HEK293 (cell line): ENCODE measurements around the gene PUM2.

Source experiments
- CTCF ChIA-PET: fragments of 350-600 bp; formaldehyde crosslinking; extraction: SDS; loops from one replicate; lab custom pipeline; 2021; ENCODE audit warnings: antibody characterized with exemption; lab: Yijun Ruan, JAX
- POLR2A ChIA-PET: fragments of 300-600 bp; formaldehyde crosslinking; extraction: SDS; loops from one replicate; lab custom pipeline; 2020; ENCODE audit warnings: antibody characterized with exemption, inconsistent platforms; lab: Yijun Ruan, JAX
- H3K27ac ChIP-seq: fragments of 200-500 bp; sonication (Bioruptor generic); 2 replicates; pipeline ENCODE4 v1.5.1; 2014; ENCODE audit warnings: low read depth, low read length, control low read depth, inconsistent platforms; ENCODE audit errors: extremely low read depth
- H3K36me3 ChIP-seq, 2 experiments: fragments of 200-500 bp in 1 of 2; sonication (Bioruptor generic) in 1 of 2; 1 replicate in 1 of 2; 2 replicates in 1 of 2; pipeline ENCODE4 v1.5.1; 2014 to 2017; ENCODE audit warnings: inconsistent platforms in 2 of 2, low read length in 2 of 2; ENCODE audit not compliant: control insufficient read depth in 2 of 2, insufficient read depth in 1 of 2
- H3K4me1 ChIP-seq: fragments of 200-500 bp; sonication (Bioruptor generic); 2 replicates; pipeline ENCODE4 v1.5.1; 2014; ENCODE audit warnings: mild to moderate bottlenecking, low read length, inconsistent platforms; ENCODE audit not compliant: control insufficient read depth, insufficient read depth
- H3K4me3 ChIP-seq: 2 replicates; pipeline ENCODE4 v1.5.1; 2011; ENCODE audit warnings: low read depth, mild to moderate bottlenecking, control low read depth, low read length, moderate library complexity
- H3K9me3 ChIP-seq: fragments of 200-500 bp; sonication (Bioruptor generic); 2 replicates; pipeline ENCODE4 v1.5.1; 2014; ENCODE audit warnings: low read depth, low read length, inconsistent platforms; ENCODE audit not compliant: control insufficient read depth, insufficient read depth
- BCL11A ChIP-seq: fragments of 450-650 bp; formaldehyde crosslinking; IDR thresholded peaks from 2 replicates; pipeline ENCODE4 v1.5.1; 2016; ENCODE audit warnings: low read depth, missing biosample characterization, missing genetic modification characterization
- GLIS1 ChIP-seq: fragments of 450-650 bp; formaldehyde crosslinking; IDR thresholded peaks from 2 replicates; pipeline ENCODE4 v1.5.1; 2016; ENCODE audit warnings: missing biosample characterization, missing genetic modification characterization
- GLIS2 ChIP-seq: fragments of 450-650 bp; formaldehyde crosslinking; IDR thresholded peaks from 2 replicates; pipeline ENCODE4 v1.5.1; 2016; ENCODE audit warnings: missing biosample characterization, missing genetic modification characterization
- HOXC10 ChIP-seq: sonication (generic); formaldehyde crosslinking; IDR thresholded peaks from 2 replicates; pipeline ENCODE4 v1.8.1; 2023; ENCODE audit warnings: mild to moderate bottlenecking, missing genetic modification reagents
- KLF1 ChIP-seq: fragments of 450-650 bp; formaldehyde crosslinking; IDR thresholded peaks from 2 replicates; pipeline ENCODE4 v1.5.1; 2016; ENCODE audit warnings: missing biosample characterization, missing genetic modification characterization
- KLF17 ChIP-seq: fragments of 450-650 bp; formaldehyde crosslinking; IDR thresholded peaks from 2 replicates; pipeline ENCODE4 v1.5.1; 2016; ENCODE audit warnings: missing biosample characterization, missing genetic modification characterization
- MZF1 ChIP-seq: fragments of 450-650 bp; formaldehyde crosslinking; IDR thresholded peaks from 2 replicates; pipeline ENCODE4 v1.5.1; 2017; ENCODE audit warnings: missing biosample characterization, missing genetic modification characterization, borderline replicate concordance
- PRDM10 ChIP-seq: fragments of 450-650 bp; formaldehyde crosslinking; IDR thresholded peaks from 2 replicates; pipeline ENCODE4 v1.5.1; 2016; ENCODE audit warnings: missing biosample characterization, missing genetic modification characterization
- PRDM6 ChIP-seq: fragments of 450-650 bp; formaldehyde crosslinking; IDR thresholded peaks from 2 replicates; pipeline ENCODE4 v1.5.1; 2017; ENCODE audit warnings: missing biosample characterization, missing genetic modification characterization
- SCRT2 ChIP-seq: fragments of 450-650 bp; formaldehyde crosslinking; IDR thresholded peaks from 2 replicates; pipeline ENCODE4 v1.5.1; 2016; ENCODE audit warnings: missing biosample characterization, missing genetic modification characterization
- TSHZ1 ChIP-seq: fragments of 450-650 bp; formaldehyde crosslinking; IDR thresholded peaks from 2 replicates; pipeline ENCODE4 v1.5.1; 2016; ENCODE audit warnings: missing biosample characterization, missing genetic modification characterization, borderline replicate concordance
- ZNF121 ChIP-seq: fragments of 450-650 bp; formaldehyde crosslinking; IDR thresholded peaks from 2 replicates; pipeline ENCODE4 v1.5.1; 2016; ENCODE audit warnings: missing biosample characterization, missing genetic modification characterization
- ZNF133 ChIP-seq: fragments of 450-650 bp; formaldehyde crosslinking; IDR thresholded peaks from 2 replicates; pipeline ENCODE4 v1.5.1; 2016; ENCODE audit warnings: missing biosample characterization, missing genetic modification characterization
- ZNF140 ChIP-seq: fragments of 450-650 bp; formaldehyde crosslinking; IDR thresholded peaks from 2 replicates; pipeline ENCODE4 v1.5.1; 2016; ENCODE audit warnings: missing biosample characterization, missing genetic modification characterization
- ZNF223 ChIP-seq: fragments of 450-650 bp; formaldehyde crosslinking; IDR thresholded peaks from 2 replicates; pipeline ENCODE4 v1.5.1; 2016; ENCODE audit warnings: missing biosample characterization, missing genetic modification characterization
- ZNF24 ChIP-seq: fragments of 450-650 bp; formaldehyde crosslinking; IDR thresholded peaks from 2 replicates; pipeline ENCODE4 v1.5.1; 2016; ENCODE audit warnings: missing biosample characterization, missing genetic modification characterization
- ZNF37A ChIP-seq: fragments of 450-650 bp; IDR thresholded peaks from 2 replicates; pipeline ENCODE4 v1.5.1; 2018; ENCODE audit warnings: missing biosample characterization, missing genetic modification characterization
- ZNF423 ChIP-seq: fragments of 450-650 bp; formaldehyde crosslinking; IDR thresholded peaks from 2 replicates; pipeline ENCODE4 v1.5.1; 2016; ENCODE audit warnings: missing biosample characterization, missing genetic modification characterization
- ZNF580 ChIP-seq: fragments of 450-650 bp; formaldehyde crosslinking; IDR thresholded peaks from 2 replicates; pipeline ENCODE4 v1.5.1; 2016; ENCODE audit warnings: missing biosample characterization, missing genetic modification characterization
- ZNF585B ChIP-seq: fragments of 450-650 bp; formaldehyde crosslinking; IDR thresholded peaks from 2 replicates; pipeline ENCODE4 v1.5.1; 2016; ENCODE audit warnings: missing biosample characterization, missing genetic modification characterization
- ZNF600 ChIP-seq: fragments of 450-650 bp; formaldehyde crosslinking; IDR thresholded peaks from 2 replicates; pipeline ENCODE4 v1.5.1; 2016; ENCODE audit warnings: missing biosample characterization, missing genetic modification characterization
- ZNF621 ChIP-seq: fragments of 450-650 bp; formaldehyde crosslinking; IDR thresholded peaks from 2 replicates; pipeline ENCODE4 v1.5.1; 2017; ENCODE audit warnings: missing biosample characterization, missing genetic modification characterization
- ZNF629 ChIP-seq: fragments of 450-650 bp; formaldehyde crosslinking; IDR thresholded peaks from 2 replicates; pipeline ENCODE4 v1.5.1; 2017; ENCODE audit warnings: missing biosample characterization, missing genetic modification characterization
- ZNF704 ChIP-seq: fragments of 450-650 bp; formaldehyde crosslinking; IDR thresholded peaks from 2 replicates; pipeline ENCODE4 v1.5.1; 2016; ENCODE audit warnings: missing biosample characterization, missing genetic modification characterization

Gene PUM2

GRCh38 chr2:20349513-20349921, 1.1 kb downstream of the PUM2 start:
- Histone ChIP-seq H3K36me3 (no peaks in the 10 kb centered on the region; a peak in 1 of 3 replicates), H3K27ac (peak overlapping the region; percentile 99), H3K4me1 (peaks cover 10% of the 10 kb centered on the region; the same call in 1 of the 2 replicates), H3K9me3 (no peaks in the 10 kb centered on the region), H3K4me3 (peak overlapping the region; percentile 92)
- ChIA-PET POLR2A (interaction anchor here (0.6 to 0.8 kb wide), 2 partner anchors 42 to 98 kb away, joined by 3 to 6 read pairs; partner anchors contain the start of gene RHOB), CTCF (interaction anchor here (0.7 to 1.1 kb wide), 4 partner anchors 12 to 678 kb away, joined by 3 to 5 read pairs (median 3); no protein-coding TSS in a partner anchor)
- TF ChIP-seq ZNF24 (tag by site-specific recombination) (no peak), ZNF140 (no peak), SCRT2 (tag by site-specific recombination) (peak; percentile 52), GLIS1 (tag by site-specific recombination) (no peak)

- Histone ChIP-seq H3K36me3 (peaks cover 0 to 2% of the 10 kb centered on the region in 2 experiments; a peak in 1 of 3 replicates), H3K4me3 (peak overlapping the region; percentile 92), H3K4me1 (peaks cover 4% of the 10 kb centered on the region; the same call in 1 of the 2 replicates), H3K27ac (no peak overlapping the region), H3K9me3 (no peaks in the 10 kb centered on the region)
- ChIA-PET CTCF (interaction anchor here (0.6 to 0.8 kb wide), 2 partner anchors 96 to 334 kb away, joined by 3 read pairs; no protein-coding TSS in a partner anchor), POLR2A (no interaction called here)
- TF ChIP-seq ZNF629 (tag by site-specific recombination) (no peak), HOXC10 (CRISPR knock-in tag) (no peak), ZNF121 (no peak), ZNF37A (tag by site-specific recombination) (no peak), TSHZ1 (tag by site-specific recombination) (no peak), KLF1 (tag by site-specific recombination) (peak; percentile 66; the same call in 1 of the 2 replicates), ZNF223 (no peak), ZNF580 (no peak), PRDM10 (tag by site-specific recombination) (no peak), PRDM6 (tag by site-specific recombination) (no peak), ZNF704 (no peak), ZNF621 (tag by site-specific recombination) (no peak), ZNF600 (tag by site-specific recombination) (0 out of 2 replicates have a peak, but pooled peaks have one; percentile 18), ZNF133 (tag by site-specific recombination) (no peak), KLF17 (tag by site-specific recombination) (0 out of 2 replicates have a peak, but pooled peaks have one; percentile 17), ZNF423 (tag by site-specific recombination) (no peak), BCL11A (tag by site-specific recombination) (no peak), GLIS2 (tag by site-specific recombination) (0 out of 2 replicates have a peak, but pooled peaks have one; percentile 42), MZF1 (tag by site-specific recombination) (no peak), ZNF585B (tag by site-specific recombination) (no peak)
Measured at GRCh38 chr2:20348542-20348941, 2.1 kb downstream of the PUM2 start.
